ENCODE measurements around the gene ZSCAN31. TPM values are rescaled to one million over a fixed set of nuclear protein-coding genes. Genes with fewer than 3 reads are reported as not detected.

Gene ZSCAN31
- total and polyA plus RNA-seq, 2 of the 8 experiments (the other 6 are each of a cell fraction or from before 2014, with no cell fraction given) = 1.9 to 7.0 TPM

- H3K4me3 ChIP-seq (ENCODE audit: extremely low read depth in 1 of 4, insufficient read depth in 2 of 4, low read depth in 3 of 4, low read length in 4 of 4) = peak overlapping the region; percentile 93 to 96 (median 94)
- 0 out of 7 replicates have a peak, but pooled peaks cover 0 to 1% (median 0%) of the 10 kb centered on the region in 4 experiments for H3K27me3 ChIP-seq (replicated peaks in 1 of 4; ENCODE audit: control insufficient read depth in 3 of 4, extremely low read depth in 1 of 4, insufficient read depth in 3 of 4, low read length in 3 of 4)
- H4K5ac ChIP-seq (ENCODE audit: insufficient read length, low read depth, low read length) = peak overlapping the region; percentile 44
- no peak overlapping the region for H2AK5ac ChIP-seq (ENCODE audit: low read depth, low read length)
- H3K56ac ChIP-seq (replicated peaks; ENCODE audit: insufficient read length, low read depth, low read length) = no peak overlapping the region
- H4K20me1 ChIP-seq (replicated peaks in 1 of 2; ENCODE audit: control insufficient read depth in 1 of 2, insufficient read depth in 2 of 2, low read length in 2 of 2) = no peaks in the 10 kb centered on the region
- no peak for DNase-seq (ENCODE audit: low read depth in 1 of 2, low spot score in 2 of 2)
- H3K27ac ChIP-seq (ENCODE audit: low read depth, low read length) = peak overlapping the region; percentile 80; the same call in 1 of the 2 replicates
- no peak overlapping the region for H3K18ac ChIP-seq (ENCODE audit: extremely low read depth, low read length)
- H3K9ac ChIP-seq (replicated peaks in 1 of 4; ENCODE audit: extremely low read depth in 1 of 4, low read depth in 3 of 4, low read length in 3 of 4) = peak overlapping the region in 2 of 4 experiments; percentile 46 to 48; a peak in 5 of 7 replicates
- ChIA-PET POLR2A (ENCODE audit: partially characterized antibody) (interaction anchor here (0.8 to 2.7 kb wide), 6 partner anchors 11 to 208 kb away, joined by 3 to 20 read pairs (median 6); partner anchors contain the start of genes ZKSCAN8, ZSCAN26 and ZSCAN31), CTCF (ENCODE audit: partially characterized antibody) (interaction anchor here (1.1 kb wide), 1 partner anchor 14 kb away, joined by 3 read pairs; no protein-coding TSS in a partner anchor)
- no peak overlapping the region for H4K8ac ChIP-seq (ENCODE audit: extremely low read depth, insufficient read depth, low read length)
- no peaks in the 10 kb centered on the region for H3K36me3 ChIP-seq (ENCODE audit: control insufficient read depth in 2 of 4, insufficient read depth in 4 of 4, low read length in 3 of 4)
- no peak for FAIRE-seq
- H3K23ac ChIP-seq (ENCODE audit: insufficient read length) = no peak overlapping the region
- no peak overlapping the region for H3K14ac ChIP-seq (ENCODE audit: insufficient read length)
- peak in 1 of 2 experiments; percentile 55; a peak in 1 of 3 replicates for TF ChIP-seq POLR2A (IDR thresholded peaks at IDR 0.05; ENCODE audit: control extremely low read depth in 1 of 2, low read depth in 2 of 2, low read length in 2 of 2)
- no peak for TF ChIP-seq NRF1 (IDR thresholded peaks at IDR 0.05; ENCODE audit: low read depth, low read length)
- 6% methylated on average over 9 of the region's 9 CpGs; no CpG with 5 or more reads in 1 of the 2 experiments for WGBS, 2 experiments (ENCODE audit: extremely low coverage in 1 of 2, insufficient coverage in 1 of 2, insufficient read length in 1 of 2, insufficient replicate concordance in 2 of 2, low coverage in 1 of 2, low lambda C conversion rate in 2 of 2, missing lambda C conversion rate in 1 of 2)
- H2BK20ac ChIP-seq (ENCODE audit: low read length) = no peak overlapping the region
- peaks cover 0 to 2% (median 0%) of the 10 kb centered on the region in 4 experiments; a peak in 1 of 7 replicates for H3K4me1 ChIP-seq (replicated peaks in 1 of 4; ENCODE audit: control insufficient read depth in 3 of 4, insufficient read depth in 4 of 4, low read length in 3 of 4)
- H2AFZ ChIP-seq (ENCODE audit: low read length) = peak overlapping the region; percentile 99
- H3K4ac ChIP-seq (replicated peaks; ENCODE audit: insufficient read length, low read depth, low read length) = no peak overlapping the region
- no peak overlapping the region for H2BK120ac ChIP-seq (replicated peaks; ENCODE audit: low read depth, low read length)
- no peaks in the 10 kb centered on the region; the same call in 1 of the 2 replicates for H3K23me2 ChIP-seq (ENCODE audit: low read depth, low read length)
- no peaks in the 10 kb centered on the region; the same call in 1 of the 2 replicates for H3K79me1 ChIP-seq (ENCODE audit: low read depth, low read length)
- no peak overlapping the region for H2BK15ac ChIP-seq (ENCODE audit: low read length)
- no peak overlapping the region for H2BK12ac ChIP-seq (ENCODE audit: low read depth, low read length)
- H4K91ac ChIP-seq (replicated peaks; ENCODE audit: insufficient read length, low read length) = no peak overlapping the region
- peak overlapping the region; percentile 66 to 70 for H3K4me2 ChIP-seq (ENCODE audit: insufficient read depth in 1 of 2, low read depth in 2 of 2, low read length in 2 of 2)
- H3K79me2 ChIP-seq (ENCODE audit: control insufficient read depth in 1 of 2, insufficient read depth in 2 of 2, low read length in 2 of 2) = peaks cover 0 to 38% of the 10 kb centered on the region in 2 experiments; a peak in 3 of 4 replicates
- H3K9me3 ChIP-seq (ENCODE audit: insufficient read depth in 2 of 2, low read depth in 1 of 2, low read length in 1 of 2) = peaks cover 0 to 3% of the 10 kb centered on the region in 2 experiments; a peak in 1 of 4 replicates
- no peak overlapping the region for H2BK5ac ChIP-seq (ENCODE audit: low read depth, low read length)
Observed at GRCh38 chr6:28349344-28349891, 13.5 kb upstream of the ZSCAN31 start.

All from H1 (cell line).